HepG2 (cell line): ENCODE measurements around the gene SNAP29. TPM values are rescaled to one million over a fixed set of nuclear protein-coding genes. Genes with fewer than 3 reads are reported as not detected.

ENCODE experiments used
- ATF7 ChIP-seq, 2 experiments: fragments of 450-650 bp in 1 of 2; sonication (generic) in 1 of 2; formaldehyde crosslinking in 1 of 2; IDR thresholded peaks; 2 replicates each; pipeline versions ENCODE4 v1.4.0 to v1.6.1; 2016 to 2020; ENCODE audit warnings: antibody characterized with exemption in 1 of 2, mild to moderate bottlenecking in 1 of 2, missing genetic modification reagents in 1 of 2
- ATF7-NPFF ChIP-seq: sonication (generic); formaldehyde crosslinking; IDR thresholded peaks from 2 replicates; pipeline ENCODE4 v1.8.1; 2023; ENCODE audit warnings: mild to moderate bottlenecking, low read depth, missing genetic modification reagents, moderate library complexity
- ATRX ChIP-seq: sonication (generic); formaldehyde crosslinking; IDR thresholded peaks from 2 replicates; pipeline ENCODE4 v1.4.0; 2020; ENCODE audit warnings: missing genetic modification reagents, borderline replicate concordance
- CBX1 ChIP-seq: IDR thresholded peaks from one replicate; pipeline ENCODE4 v1.6.1; 2016; ENCODE audit warnings: antibody characterized with exemption, low read depth
- CEBPG ChIP-seq: IDR thresholded peaks from 2 replicates; pipeline ENCODE4 v1.6.1; 2016
- CENPBD1 ChIP-seq: sonication (generic); formaldehyde crosslinking; IDR thresholded peaks from 2 replicates; pipeline ENCODE4 v1.8.0; 2022; ENCODE audit warnings: missing genetic modification reagents, low read depth, mild to moderate bottlenecking, borderline replicate concordance
- FOSL2 ChIP-seq: sonication (generic); formaldehyde crosslinking; IDR thresholded peaks from 2 replicates; pipeline ENCODE4 v1.4.0; 2020; ENCODE audit warnings: missing genetic modification reagents
- FOXK1 ChIP-seq: sonication (generic); formaldehyde crosslinking; IDR thresholded peaks from 2 replicates; pipeline ENCODE4 v1.4.0; 2020; ENCODE audit warnings: low read depth, missing genetic modification reagents, borderline replicate concordance
- FOXP4 ChIP-seq: sonication (generic); formaldehyde crosslinking; IDR thresholded peaks from 2 replicates; pipeline ENCODE4 v1.4.0; 2020; ENCODE audit warnings: missing genetic modification reagents
- HNRNPLL ChIP-seq: fragments of 200-400 bp; formaldehyde crosslinking; IDR thresholded peaks from 2 replicates; pipeline ENCODE4 v1.6.1; 2017; ENCODE audit warnings: mild to moderate bottlenecking, low read depth, low read length; ENCODE audit not compliant: poor library complexity, severe bottlenecking
- KLF11 ChIP-seq: IDR thresholded peaks from 2 replicates; pipeline ENCODE4 v1.6.1; 2016; ENCODE audit warnings: missing compliant biosample characterization
- KLF9 ChIP-seq: IDR thresholded peaks from 2 replicates; pipeline ENCODE4 v1.6.1; 2016; ENCODE audit warnings: low read depth
- MEIS1 ChIP-seq: sonication (generic); formaldehyde crosslinking; IDR thresholded peaks from 2 replicates; pipeline ENCODE4 v1.9.0; 2021; ENCODE audit warnings: mild to moderate bottlenecking, missing genetic modification reagents, moderate library complexity, borderline replicate concordance
- SALL2 ChIP-seq: sonication (generic); formaldehyde crosslinking; IDR thresholded peaks from 2 replicates; pipeline ENCODE4 v1.8.1; 2023; ENCODE audit warnings: mild to moderate bottlenecking, missing genetic modification reagents, inconsistent platforms
- TARDBP ChIP-seq: sonication (generic); formaldehyde crosslinking; IDR thresholded peaks from 2 replicates; pipeline ENCODE4 v1.8.0; 2022; ENCODE audit warnings: mild to moderate bottlenecking, missing genetic modification reagents
- ZBTB7A ChIP-seq: sonication (generic); formaldehyde crosslinking; IDR thresholded peaks from 2 replicates; pipeline ENCODE4 v1.8.0; 2022; ENCODE audit warnings: mild to moderate bottlenecking, missing genetic modification reagents
- ZNF124 ChIP-seq: sonication (generic); formaldehyde crosslinking; IDR thresholded peaks from 2 replicates; pipeline ENCODE4 v1.4.0; 2020; ENCODE audit warnings: missing genetic modification reagents
- ZNF317 ChIP-seq: sonication (generic); formaldehyde crosslinking; IDR thresholded peaks from 2 replicates; pipeline ENCODE4 v1.5.0; 2020; ENCODE audit warnings: mild to moderate bottlenecking, missing genetic modification reagents
- ZNF331 ChIP-seq: sonication (generic); formaldehyde crosslinking; IDR thresholded peaks from 2 replicates; pipeline ENCODE4 v1.4.0; 2020; ENCODE audit warnings: missing genetic modification reagents
- ZNF567 ChIP-seq: sonication (generic); formaldehyde crosslinking; IDR thresholded peaks from 2 replicates; pipeline ENCODE4 v1.8.1; 2023; ENCODE audit warnings: mild to moderate bottlenecking, missing genetic modification reagents, borderline replicate concordance
- ZNF777 ChIP-seq: sonication (generic); formaldehyde crosslinking; IDR thresholded peaks from 2 replicates; pipeline ENCODE4 v1.4.0; 2020; ENCODE audit warnings: missing genetic modification reagents
- polyA plus RNA-seq, 8 experiments: library from polyadenylated mRNA; depleted of rRNA in 3 of 8; stranded (reverse) in 7 of 8; unstranded in 1 of 8; fragments of >200 nt; fragmentation: Illumina TruSeq in 4 of 8; extraction: Trizol in 4 of 8; gene quantifications; 2 replicates each; pipeline versions ENCODE4 v1.2.1 to v1.2.3, GENCODE V29; 2011 to 2016; ENCODE audit warnings: low read depth in 4 of 8, missing spikeins in 1 of 8, mixed read lengths in 1 of 8; ENCODE audit not compliant: insufficient read depth in 1 of 8
- total RNA-seq, 5 experiments: library from RNA; depleted of rRNA; stranded (reverse); fragments of >200 nt; fragmentation: Illumina TruSeq; extraction: Trizol; gene quantifications; 2 replicates each; pipeline ENCODE4 v1.2.3, GENCODE V29; 2016; ENCODE audit warnings: low read depth in 1 of 5
- TF ChIP-seq, protein P1 (sequence below): sonication (generic); formaldehyde crosslinking; IDR thresholded peaks from 2 replicates; pipeline ENCODE4 v1.8.0; 2022; ENCODE audit warnings: missing genetic modification reagents, mild to moderate bottlenecking, borderline replicate concordance
- TF ChIP-seq, protein P2 (sequence below): IDR thresholded peaks from 2 replicates; pipeline ENCODE4 v1.6.1; 2016; ENCODE audit warnings: missing genetic modification reagents, missing compliant biosample characterization
- TF ChIP-seq, protein P3 (sequence below): sonication (generic); formaldehyde crosslinking; IDR thresholded peaks from 2 replicates; pipeline ENCODE4 v1.8.0; 2022; ENCODE audit warnings: mild to moderate bottlenecking, missing genetic modification reagents

SNAP29 gene
- total and polyA plus RNA-seq, 2 of the 13 experiments (the other 11 are each of a cell fraction or from before 2014, with no cell fraction given): 12.3 to 30.7 TPM

GRCh38 chr22:20858615-20859416, at the start of gene SNAP29, which contains the start of gene PI4KA (continued):
- TF ChIP-seq FOXP4 (CRISPR knock-in tag) (no peak), ZNF777 (CRISPR knock-in tag) (peak; percentile 100), FOXK1 (CRISPR knock-in tag) (peak; percentile 70; the same call in 1 of the 2 replicates), ZNF567 (CRISPR knock-in tag) (0 out of 2 replicates have a peak, but pooled peaks have one; percentile 37), SALL2 (CRISPR knock-in tag) (peak; percentile 20; the same call in 1 of the 2 replicates), CBX1 (peak; percentile 67), ATF7-NPFF (CRISPR knock-in tag) (peak; percentile 86; the same call in 1 of the 2 replicates), HNRNPLL (peak; percentile 59), ATF7 (IDR thresholded peaks at IDR 0.05) (no peak), ATF7 (CRISPR knock-in tag; IDR thresholded peaks at IDR 0.05) (no peak), KLF11 (CRISPR knock-in tag) (no peak), MEIS1 (peak; percentile 71; the same call in 1 of the 2 replicates), ZNF331 (CRISPR knock-in tag) (peak; percentile 27; the same call in 1 of the 2 replicates), ZNF124 (peak; percentile 27; the same call in 1 of the 2 replicates), ZBTB7A (CRISPR knock-in tag) (no peak), FOSL2 (CRISPR knock-in tag) (peak; percentile 12; the same call in 1 of the 2 replicates), ZNF317 (CRISPR knock-in tag) (no peak), CEBPG (CRISPR knock-in tag) (no peak), KLF9 (CRISPR knock-in tag) (no peak), TARDBP (CRISPR knock-in tag) (peak; percentile 70; the same call in 1 of the 2 replicates), ATRX (no peak), CENPBD1 (CRISPR knock-in tag) (no peak; the same call in 1 of the 2 replicates)
- TF ChIP-seq, protein P1, sequence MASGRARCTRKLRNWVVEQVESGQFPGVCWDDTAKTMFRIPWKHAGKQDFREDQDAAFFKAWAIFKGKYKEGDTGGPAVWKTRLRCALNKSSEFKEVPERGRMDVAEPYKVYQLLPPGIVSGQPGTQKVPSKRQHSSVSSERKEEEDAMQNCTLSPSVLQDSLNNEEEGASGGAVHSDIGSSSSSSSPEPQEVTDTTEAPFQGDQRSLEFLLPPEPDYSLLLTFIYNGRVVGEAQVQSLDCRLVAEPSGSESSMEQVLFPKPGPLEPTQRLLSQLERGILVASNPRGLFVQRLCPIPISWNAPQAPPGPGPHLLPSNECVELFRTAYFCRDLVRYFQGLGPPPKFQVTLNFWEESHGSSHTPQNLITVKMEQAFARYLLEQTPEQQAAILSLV (CRISPR knock-in tag): no peak
- TF ChIP-seq, protein P2, sequence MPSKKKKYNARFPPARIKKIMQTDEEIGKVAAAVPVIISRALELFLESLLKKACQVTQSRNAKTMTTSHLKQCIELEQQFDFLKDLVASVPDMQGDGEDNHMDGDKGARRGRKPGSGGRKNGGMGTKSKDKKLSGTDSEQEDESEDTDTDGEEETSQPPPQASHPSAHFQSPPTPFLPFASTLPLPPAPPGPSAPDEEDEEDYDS (CRISPR knock-in tag): 0 out of 2 replicates have a peak, but pooled peaks have one; percentile 37
- TF ChIP-seq, protein P3, sequence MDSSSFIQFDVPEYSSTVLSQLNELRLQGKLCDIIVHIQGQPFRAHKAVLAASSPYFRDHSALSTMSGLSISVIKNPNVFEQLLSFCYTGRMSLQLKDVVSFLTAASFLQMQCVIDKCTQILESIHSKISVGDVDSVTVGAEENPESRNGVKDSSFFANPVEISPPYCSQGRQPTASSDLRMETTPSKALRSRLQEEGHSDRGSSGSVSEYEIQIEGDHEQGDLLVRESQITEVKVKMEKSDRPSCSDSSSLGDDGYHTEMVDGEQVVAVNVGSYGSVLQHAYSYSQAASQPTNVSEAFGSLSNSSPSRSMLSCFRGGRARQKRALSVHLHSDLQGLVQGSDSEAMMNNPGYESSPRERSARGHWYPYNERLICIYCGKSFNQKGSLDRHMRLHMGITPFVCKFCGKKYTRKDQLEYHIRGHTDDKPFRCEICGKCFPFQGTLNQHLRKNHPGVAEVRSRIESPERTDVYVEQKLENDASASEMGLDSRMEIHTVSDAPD (CRISPR knock-in tag): no peak
